Fibroblast of skin of right quadriceps (primary cell): ENCODE results near the gene ZNF747.
"Not testable (repeated sequence)": the region's sequence is repeated elsewhere in the genome, so short reads cannot be mapped to it uniquely, and the experiment has no call there.

Source experiments
- DNase-seq: peaks from one replicate; pipeline ENCODE4 v3.0.0-alpha.2; 2013

ZNF747 gene

DNA sequence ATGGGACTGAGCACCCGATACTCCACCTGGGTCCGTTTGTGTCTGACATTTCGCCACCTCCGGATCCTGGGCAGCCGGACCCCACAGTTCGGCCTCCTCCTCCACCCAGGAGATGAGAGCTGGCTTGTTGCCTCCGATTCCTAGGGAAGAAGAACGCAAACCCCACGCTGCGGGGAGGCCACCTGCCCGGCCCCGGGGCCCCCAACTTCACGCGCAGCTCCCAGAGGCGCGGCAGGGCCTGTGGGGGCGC lies 23.0 kb upstream of the ZNF747 start:
- DNase-seq, result no peak

DNA sequence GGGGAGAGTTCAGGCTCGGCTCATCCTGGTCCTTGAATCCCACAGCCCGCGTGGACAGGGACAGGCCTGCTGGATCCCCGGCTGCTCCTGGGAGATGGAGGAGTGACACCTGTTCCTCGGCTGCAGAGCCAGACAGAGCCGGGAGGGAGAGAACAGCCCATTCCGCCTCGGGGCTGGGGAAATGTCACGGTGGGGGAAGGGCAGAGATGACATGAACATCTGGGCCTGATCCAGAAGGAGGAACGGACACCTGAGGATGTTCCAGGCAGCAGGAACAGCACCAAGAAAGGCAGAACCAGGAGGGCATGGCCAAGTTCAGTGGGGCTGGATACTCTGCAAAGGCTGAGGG lies 21.4 kb upstream of the ZNF747 start:
- no peak for DNase-seq

DNA sequence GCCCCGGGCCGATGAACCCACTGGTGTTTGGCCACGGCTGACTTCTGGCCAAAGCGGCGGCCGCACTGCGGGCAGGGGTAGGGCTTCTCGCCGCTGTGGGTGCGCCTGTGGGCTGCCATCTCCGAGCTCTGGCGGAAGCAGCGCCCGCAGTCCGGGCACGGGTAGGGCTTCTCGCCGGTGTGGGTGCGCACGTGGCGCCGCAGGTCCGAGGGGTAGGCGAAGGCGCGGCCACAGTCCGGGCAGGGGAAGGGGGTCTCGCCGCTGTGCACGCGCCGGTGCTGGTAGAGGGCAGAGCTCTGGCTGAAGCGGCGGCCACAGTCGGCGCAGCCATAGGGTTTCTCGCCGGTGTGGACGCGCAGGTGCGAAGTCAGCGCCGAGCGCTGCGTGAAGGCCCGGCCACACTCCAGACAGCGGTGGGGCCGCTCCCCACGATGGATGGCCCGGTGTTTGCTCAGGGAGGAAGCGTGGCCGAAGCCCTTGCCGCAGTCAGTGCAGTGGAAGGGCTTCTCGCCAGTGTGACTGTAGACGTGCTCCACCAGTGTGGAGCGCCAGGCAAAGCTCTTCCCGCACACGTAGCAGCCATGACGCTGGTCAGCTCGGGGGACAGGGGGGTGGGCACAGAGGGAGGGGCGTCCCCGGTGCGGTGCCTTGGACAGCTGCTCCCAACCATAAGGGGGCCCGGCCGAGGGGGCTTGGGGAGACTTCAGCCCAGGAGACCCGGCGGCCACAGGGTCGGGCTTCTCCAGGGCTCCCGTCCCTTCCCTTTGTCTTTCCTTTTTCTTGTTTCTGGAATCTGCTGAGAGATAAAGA lies 20.9 kb upstream of the ZNF747 start:
- no peak for DNase-seq

DNA sequence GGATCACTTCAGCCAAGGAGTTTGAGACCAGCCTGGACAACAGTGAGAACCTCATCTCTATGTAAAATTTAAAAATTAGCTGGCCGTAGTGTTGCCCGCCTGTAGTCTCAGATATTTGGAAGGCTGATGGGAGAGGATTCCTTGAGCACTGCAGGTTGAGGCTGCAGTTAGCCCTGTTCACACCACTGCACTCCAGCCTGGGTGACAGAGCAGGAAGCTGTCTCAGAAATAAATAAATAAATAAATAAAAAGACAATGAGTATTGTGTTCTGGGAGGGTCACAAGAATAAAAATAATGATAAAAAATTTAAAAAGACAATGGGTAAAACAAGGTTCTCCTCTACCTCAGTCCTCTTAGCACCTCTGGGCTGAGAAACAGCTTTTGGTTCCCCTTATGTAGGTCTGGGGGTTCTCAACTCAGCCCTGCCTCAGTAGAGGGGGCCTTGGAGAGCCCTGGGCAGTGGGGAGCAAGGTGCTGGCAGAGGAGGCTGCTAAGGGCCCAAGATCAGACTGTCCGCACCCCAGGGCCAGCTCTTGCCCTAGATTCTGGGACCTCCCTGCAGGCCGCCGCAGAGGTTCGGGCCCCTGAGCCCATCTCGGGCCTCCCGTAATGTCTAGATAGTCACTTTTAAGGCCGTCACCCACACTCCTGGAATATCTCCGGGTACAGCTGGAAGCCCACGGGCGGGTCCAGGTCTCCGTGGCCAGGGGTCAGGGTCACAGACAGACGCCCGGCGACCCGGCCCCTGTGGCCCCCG lies 20.1 kb upstream of the ZNF747 start:
- no peak for DNase-seq

DNA sequence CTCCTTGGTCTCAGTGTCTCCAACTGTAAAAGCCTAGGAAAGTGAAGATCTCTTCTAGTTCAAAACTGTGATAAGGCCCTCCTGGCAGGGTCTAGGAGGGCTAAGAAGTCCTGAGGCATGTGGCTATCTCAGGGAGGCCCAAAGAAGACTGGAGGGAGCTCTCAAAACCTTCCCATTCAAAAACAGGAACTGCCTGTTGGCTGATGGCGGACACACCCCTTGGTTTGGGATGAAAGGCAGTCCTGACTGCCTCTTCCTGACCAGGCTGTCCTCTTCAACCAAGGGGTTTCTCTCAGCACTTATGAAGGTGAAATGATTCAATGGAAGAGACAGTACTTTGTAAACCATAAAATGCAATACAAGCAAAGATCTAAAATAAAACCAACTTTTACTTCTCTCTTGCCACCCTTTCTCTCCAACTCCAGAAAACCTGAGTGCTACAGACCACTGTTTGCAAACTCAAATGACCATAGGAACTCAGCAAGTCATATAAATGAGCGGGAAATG lies 18.8 kb upstream of the ZNF747 start:
- no peak for DNase-seq

DNA sequence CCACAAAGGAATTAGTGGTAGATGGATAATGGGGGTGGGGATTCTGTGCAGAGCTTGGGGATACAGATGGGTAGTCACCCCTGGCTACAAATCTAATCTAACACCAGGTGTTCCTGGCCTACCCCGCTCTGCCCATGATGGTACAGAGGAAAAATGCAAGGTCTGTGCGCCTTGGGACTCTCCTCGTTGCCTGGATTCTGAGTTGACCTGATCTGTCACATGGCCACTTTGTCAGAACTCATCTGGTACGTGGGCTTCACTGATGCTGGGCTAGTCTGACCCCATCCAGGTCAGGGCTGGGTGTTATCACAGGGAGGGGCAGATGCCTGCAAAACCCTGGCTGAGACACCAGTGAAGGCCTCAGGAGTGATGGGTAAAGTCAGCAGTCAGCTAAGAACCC lies 18.3 kb upstream of the ZNF747 start:
- no peak for DNase-seq

DNA sequence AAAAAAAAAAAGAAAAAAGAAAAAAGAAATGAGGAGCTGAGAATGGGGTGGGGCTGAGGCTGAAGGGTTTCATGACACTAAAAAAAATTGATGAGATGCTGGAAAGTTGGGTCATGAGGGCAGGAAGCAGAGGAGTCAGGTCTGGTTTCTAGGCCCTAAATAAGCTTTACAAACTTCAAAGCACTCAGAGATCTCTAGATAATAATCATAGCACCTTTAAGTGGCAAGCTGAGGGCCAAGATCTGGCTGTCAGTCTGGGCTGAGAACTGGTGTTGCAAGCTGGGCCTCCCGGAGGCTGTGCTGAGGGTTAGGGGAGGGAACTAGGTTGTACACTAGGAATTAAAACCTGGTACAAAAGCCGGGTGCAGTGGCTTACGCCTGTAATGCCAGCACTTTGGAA lies 17.1 kb upstream of the ZNF747 start:
- no peak for DNase-seq

DNA sequence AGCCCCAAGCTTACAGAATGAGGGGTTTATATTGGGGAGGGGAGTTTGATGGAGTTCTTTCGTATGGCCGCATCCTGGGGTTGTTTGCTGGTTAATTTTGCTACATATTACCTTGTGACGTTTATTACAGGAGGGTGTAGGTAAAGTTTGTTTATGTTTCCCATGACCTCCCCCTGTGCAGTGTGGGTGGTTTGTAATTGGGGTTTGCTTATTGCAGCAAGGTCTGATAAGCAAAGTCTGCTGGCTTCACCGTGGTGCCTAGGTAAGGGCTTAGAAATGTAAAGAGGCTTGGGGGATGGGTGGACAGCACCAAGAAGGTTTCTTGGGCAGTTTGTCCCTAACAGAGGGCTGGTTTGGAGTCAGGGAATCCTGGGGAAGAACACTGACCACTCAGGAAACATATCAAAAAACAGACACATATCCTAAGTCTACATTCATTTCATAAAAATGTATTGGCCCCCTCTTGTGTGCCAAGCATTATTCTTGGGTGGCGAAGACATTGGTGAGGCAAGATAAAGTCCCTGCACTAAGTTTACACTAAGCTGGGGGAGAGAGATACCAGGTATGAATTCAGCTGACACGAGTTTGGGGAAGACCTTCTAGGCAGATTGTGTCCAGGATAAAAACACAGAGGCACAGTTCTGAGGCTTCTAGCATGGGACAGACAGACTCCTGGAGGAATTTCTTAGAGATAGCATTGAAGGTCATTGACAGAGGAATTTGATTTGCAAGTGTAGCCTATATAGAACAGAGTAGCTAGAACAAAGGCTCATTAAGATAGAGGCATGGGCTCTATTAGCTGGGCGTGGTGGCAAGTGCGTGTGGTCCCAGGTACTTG lies 14.0 kb upstream of the ZNF747 start:
- no peak for DNase-seq

DNA sequence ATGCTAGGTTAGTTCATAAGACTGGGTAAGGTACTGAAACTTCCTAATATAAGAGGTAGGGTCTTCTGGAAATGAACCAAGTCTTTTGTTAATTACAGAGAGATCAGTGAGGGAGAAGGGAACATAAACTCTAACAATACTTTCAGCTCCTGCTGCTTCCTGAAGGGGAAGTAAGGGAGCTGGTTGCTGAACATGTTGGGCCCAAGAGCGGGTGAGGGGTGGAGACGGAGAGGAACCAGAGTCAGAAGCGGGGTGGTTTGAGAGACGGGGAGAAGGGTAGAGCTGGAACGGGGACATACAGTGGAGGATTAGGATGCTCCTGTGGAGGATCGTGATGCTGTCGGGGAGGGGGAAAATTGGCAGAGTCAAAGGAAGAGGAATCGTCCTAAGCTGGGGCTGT lies 11.5 kb upstream of the ZNF747 start:
- no peak for DNase-seq

DNA sequence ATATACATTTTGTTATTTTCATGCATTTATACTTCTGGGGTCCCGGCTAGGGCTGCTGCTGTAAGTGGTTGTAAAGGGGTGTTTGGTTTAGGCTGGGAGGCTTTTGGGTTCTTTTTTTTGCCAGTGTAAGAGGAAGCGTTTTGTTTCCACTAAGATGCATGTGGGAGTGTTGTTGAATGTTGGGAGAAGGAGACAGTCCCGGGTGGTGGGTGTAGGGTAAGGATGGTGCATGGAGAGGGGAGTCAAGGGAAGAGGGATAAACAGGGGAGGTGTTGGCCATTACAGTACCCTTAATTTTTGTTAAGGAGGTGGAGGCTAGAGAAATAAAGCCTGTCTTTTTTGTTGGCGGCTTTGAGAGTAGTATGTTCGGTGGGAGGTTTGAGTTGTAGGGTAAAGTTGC lies 8.4 kb upstream of the ZNF747 start:
- DNase-seq, result no peak

DNA sequence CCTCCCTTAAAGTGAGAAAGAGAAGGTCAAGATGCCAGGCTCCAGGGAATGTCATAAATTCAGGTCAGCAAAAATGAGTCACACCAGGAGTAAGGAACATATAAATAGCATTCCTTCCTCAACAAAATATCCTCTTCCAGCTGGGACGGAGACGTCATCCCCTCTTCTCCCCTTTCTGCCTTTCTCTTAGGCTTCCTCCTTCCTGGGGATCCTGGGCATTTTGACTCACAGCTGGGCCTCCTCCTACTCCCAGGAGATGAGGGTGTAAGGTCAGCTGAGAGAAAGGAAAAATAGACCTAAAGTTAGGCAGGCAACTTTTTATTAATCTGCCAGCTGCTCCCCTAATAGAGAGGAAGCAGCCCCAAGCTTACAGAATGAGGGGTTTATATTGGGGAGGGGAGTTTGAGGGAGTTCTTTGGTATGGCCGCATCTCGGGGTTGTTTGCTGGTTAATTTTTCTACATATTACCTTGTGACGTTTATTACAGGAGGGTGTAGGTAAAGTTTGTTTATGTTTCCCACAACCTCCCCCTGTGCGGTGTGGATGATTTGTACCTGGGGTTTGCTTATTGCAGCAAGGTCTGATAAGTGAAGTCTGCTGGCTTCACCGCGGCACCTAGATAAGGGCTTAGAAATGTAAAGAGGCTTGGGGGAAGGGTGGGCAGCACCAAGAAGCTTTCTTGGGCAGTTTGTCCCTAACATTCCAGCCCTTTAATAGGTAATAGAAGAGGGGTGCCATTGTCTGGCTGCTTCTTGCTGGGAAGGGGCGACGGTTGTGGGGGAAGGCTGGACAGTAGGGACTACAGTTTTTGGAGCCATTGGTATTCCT lies 7.1 kb upstream of the ZNF747 start:
- DNase-seq, result peak; percentile 65

DNA sequence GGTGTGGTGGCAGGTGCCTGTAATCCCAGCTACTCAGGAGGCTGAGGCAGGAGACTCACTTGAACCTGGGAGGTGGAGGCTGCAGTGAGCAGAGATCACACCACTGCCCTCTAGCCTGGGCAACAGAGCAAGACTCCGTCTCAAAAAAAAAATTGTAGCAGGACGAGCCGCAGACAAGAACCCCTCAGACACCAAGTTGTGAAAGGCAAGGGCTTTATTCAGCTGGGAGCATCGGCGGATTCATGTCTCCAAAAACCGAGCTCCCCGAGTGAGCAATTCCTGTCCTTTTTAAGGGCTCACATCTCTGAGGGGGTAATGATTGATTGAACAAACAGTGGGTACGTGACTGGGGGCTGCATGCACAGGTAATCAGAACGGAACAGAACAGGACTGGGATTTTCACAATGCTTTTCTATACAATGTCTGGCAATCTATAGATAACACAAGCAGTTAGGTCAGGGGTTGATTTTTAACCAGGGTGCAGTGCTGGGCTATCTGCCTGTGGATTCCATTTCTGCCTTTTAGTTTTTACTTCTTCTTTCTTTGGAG lies 6.3 kb upstream of the ZNF747 start:
- DNase-seq, result not testable (repeated sequence)

DNA sequence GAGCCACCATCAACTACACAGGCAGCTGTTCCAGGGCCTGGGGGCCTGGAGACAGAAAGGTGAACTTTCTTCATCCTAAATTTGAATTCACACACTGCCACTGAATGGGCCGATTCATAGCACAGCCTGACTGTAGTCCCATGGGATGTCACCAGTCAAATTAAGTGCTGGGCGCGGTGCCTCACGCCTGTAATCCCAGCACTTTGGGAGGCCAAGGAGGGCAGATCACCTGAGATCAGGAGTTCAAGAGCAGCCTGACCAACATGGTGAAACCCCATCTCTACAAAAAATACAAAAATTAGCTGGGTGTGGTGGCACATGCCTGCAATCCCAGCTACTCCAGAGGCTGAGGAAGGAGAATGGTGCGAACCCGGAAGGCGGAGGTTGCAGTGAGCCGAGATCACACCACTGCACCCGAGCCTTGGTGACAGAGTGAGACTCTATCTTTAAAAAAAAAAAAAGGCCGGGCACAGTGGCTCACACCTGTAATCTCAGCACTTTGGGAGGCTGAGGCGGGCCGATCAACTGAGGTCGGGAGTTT lies 5.4 kb upstream of the ZNF747 start:
- not testable (repeated sequence) for DNase-seq

DNA sequence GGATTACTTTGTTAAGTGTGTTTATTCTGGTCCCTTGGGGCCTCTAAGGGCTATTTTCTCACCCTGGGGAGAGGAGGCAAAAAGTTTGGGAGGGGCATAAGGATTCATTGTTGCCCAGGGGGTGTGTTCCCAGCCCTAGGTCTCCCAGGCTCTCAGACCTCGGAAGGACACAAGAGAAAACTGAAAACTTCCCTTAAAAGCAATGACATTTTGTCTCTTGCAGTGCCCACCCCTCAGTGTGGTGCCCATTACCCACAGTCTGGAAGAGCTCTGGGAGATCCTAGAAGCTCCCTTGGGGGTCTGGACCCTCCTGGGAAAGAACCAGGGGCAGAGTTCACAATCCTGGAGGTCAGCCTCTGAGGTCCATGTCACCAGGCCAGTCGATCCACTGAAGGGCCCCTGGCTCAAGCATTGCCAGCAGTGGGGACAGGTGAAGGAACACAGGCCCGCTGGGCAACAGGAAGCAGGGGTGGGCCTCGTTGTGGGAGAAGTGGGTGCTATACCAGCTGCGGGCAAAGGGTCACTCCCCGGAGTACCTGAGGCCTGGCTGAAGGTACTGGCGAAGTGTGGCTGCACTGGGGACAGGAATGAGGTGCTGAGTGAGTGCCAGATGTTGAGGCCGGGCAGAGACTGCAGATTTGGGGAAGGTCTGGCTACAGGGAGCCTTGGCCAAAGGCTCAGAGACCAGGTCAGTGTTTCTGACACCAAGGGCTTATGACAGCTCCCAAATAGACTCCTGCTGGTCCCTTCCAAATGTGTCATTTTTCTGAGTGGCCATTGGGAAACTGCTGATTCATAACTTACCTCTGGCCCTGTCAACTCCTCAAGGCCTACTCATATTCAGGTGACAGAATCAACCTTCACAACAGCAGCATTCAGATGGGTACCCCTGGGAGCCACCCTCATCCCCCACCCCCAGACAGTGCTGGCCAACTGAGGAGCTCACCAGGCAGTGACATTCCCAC lies 4.6 kb upstream of the ZNF747 start:
- DNase-seq, result no peak

DNA sequence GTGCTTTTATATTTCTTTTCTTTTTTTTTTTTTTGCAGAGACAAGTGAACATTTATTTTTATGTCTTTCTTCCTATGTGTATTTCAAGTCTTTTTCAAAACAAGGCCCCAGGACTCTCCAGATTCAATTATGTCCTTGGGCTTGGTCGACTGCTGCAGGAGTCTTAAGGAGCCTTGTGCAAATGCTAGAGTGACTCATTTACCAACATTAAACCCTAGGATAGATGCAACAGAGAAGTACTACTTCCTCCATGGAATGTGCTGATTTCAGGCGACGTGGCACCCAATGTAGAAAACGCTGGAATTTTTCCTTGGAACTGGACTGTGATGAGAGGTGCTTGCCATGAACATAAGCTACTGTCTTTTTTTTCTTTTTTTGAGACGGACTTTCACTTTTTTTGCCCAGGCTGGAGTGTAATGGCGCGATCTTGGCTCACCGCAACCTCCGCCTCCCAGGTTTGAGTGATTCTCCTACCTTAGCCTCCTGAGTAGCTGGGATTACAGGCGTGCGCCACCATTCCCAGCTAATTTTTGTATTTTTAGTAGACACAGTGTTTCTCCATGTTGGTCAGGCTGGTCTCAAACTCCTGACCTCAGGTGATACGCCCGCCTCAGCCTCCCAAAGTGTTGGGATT lies 1.9 kb upstream of the ZNF747 start:
- DNase-seq, result not testable (repeated sequence)

DNA sequence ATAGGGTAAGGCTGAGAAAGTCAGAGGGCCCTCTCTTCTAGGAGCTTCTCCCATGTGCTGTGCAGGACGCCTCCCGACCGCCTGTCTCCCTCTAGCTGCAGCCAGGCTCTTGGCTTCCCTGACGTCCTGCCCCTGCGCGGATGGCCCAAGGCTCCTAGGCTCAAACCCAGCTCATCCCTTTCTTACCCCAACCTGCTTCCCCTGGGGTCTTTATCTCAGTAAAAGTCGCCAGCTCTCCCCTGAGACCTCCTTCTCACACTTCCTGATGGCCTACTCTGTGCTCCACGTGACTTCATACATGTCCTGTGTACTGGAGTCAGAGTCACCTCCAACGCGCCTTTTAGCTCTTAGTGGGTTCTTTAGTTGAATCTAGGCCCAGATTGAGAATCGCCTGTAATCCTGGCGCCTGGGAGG lies 1.1 kb upstream of the ZNF747 start:
- DNase-seq, result peak; percentile 68

DNA sequence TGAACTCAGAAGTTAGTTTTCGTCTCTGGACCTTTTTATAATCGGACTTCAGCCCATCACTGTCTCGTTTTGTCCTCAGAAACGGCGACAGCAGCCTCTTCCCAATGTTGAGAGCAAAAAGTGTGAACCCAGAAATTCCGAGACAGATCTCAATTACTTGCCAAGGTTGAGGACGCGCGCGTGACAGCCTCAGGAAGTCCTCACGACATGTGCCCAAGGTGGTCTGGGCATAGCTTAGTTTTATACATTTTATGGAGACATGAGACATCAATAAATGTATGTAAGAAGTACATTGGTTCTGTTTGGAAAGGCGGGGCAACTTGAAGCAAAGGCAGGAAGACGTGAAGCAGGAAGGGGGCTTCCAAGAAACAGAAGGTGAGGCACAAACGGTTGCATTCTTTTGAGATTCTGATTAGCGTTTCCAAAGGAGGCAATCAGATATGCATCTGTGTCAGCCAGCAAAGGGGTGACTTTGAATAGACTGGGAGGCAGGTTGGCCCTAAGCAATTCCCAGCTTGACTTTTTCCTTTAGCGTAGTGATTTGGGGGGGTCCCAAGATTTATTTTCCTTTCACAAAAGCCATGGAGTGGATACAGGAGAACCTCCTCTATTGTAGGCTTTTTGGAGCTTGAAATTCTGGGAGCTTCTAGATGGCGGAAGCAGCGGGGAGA lies 583 bp upstream of the ZNF747 start:
- DNase-seq, result no peak

DNA sequence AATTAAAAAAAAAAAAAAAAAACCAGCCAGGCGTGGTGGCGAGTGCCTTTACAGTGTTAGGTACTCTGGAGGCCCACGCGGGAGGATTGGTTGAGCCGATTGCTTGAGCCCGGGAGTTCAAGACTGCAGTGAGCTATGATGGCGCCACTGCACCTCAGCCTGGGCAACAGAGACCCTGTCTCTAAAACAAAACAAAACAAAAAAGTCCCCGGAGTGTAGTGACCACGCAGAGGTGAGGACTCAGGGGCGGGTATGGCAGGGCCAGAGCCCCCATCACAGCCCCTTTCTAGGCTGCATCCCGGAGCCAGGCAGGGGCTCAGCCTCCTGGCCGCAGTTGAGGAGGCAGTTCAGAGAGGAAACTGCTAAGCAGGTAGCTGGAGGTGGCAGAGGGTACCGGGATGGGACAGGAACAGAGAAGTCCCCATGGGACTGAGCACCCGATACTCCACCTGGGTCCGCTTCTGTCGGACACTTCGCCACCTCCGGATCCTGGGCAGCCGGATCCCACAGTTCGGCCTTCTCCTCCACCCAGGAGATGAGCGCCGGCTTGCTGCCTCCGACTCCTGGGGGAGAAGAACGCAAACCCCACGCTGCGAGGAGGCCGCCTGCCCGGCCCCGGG lies 800 bp downstream of the ZNF747 start:
- no peak for DNase-seq

DNA sequence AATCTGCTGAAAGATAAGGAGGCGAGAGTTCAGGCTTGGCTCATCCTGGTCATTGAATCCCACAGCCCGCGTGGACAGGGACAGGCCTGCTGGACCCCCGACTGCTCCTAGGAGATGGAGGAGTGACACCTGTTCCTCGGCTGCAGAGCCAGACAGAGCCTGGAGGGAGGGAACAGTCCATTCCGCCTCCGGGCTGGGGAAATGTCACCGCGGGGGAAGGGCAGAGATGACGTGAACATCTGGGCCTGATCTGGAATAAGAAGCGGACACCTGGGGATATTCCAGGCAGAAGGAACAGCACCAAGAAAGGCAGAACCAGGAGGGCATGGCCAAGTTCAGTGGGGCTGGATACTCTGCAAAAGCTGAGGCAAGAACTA lies 1.5 kb downstream of the ZNF747 start:
- no peak for DNase-seq
